Right lobe of liver (tissue), 4 donors: ENCODE data around the gene PTPRD.

Experiments used
- CTCF ChIP-seq, 4 donors: fragments of 200-600 bp in 3 of 4; fragments of 450-650 bp in 1 of 4; IDR thresholded peaks; one replicate each; pipeline versions ENCODE4 v1.5.1 to v1.8.0; 2016 to 2022; ENCODE audit warnings: antibody characterized with exemption in 4 of 4, mild to moderate bottlenecking in 2 of 4
- POLR2A ChIP-seq: fragments of 450-650 bp; IDR thresholded peaks from one replicate; pipeline ENCODE4 v1.6.1; 2017; ENCODE audit warnings: antibody characterized with exemption, mild to moderate bottlenecking
- donor health status: DM: no; HTN: no; CAD: no.
- donor health status: DM: no; HTN: no; CAD: no.
- donor health status: DM: no; HTN: yes; CAD: no.

- TF ChIP-seq CTCF (IDR thresholded peaks at IDR 0.05), result no peak
- no peak for TF ChIP-seq POLR2A
Observed at GRCh38 chr9:8754751-8755150, 1858.1 kb downstream of the PTPRD start.
